Right atrium auricular region (tissue), 2 donors: ENCODE results near the gene LAS1L. TPM values are rescaled to one million over a fixed set of nuclear protein-coding genes. Genes with fewer than 3 reads are reported as not detected.
"Not testable (repeated sequence)": the region's sequence is repeated elsewhere in the genome, so short reads cannot be mapped to it uniquely, and the experiment has no call there.

ENCODE experiments used
- DNase-seq: peaks from one replicate; pipeline ENCODE4 v3.0.0-alpha.2; 2019; ENCODE audit warnings: low spot score
- H3K27ac ChIP-seq, 2 donors: fragments of 200-600 bp; sonication (generic); 1 replicate in 1 of 2; 2 replicates in 1 of 2; pipeline ENCODE4 v1.5.1; 2016 to 2019
- H3K27me3 ChIP-seq, 2 donors: fragments of 200-600 bp; sonication (generic); one replicate each; pipeline versions ENCODE4 v1.5.1 to v1.6.0; 2017 to 2019
- H3K36me3 ChIP-seq: fragments of 200-600 bp; sonication (generic); one replicate; pipeline ENCODE4 v1.5.1; 2016
- H3K4me1 ChIP-seq, 2 donors: fragments of 200-600 bp; sonication (generic); one replicate each; pipeline versions ENCODE4 v1.5.1 to v1.6.0; 2017 to 2019
- H3K4me3 ChIP-seq, 2 donors: fragments of 200-600 bp; sonication (generic); 1 replicate in 1 of 2; 2 replicates in 1 of 2; pipeline ENCODE4 v1.5.1; 2017 to 2019; ENCODE audit warnings: mild to moderate bottlenecking in 1 of 2, moderate library complexity in 1 of 2
- H3K9me3 ChIP-seq, 2 donors: fragments of 200-600 bp; sonication (generic); one replicate each; pipeline ENCODE4 v1.5.1; 2019
- total RNA-seq, 2 donors: library from RNA; depleted of rRNA; stranded (reverse); fragments of >200 nt; gene quantifications; one replicate each; pipeline ENCODE4 v1.1.0, GENCODE V29; 2016
- TF ChIP-seq, protein P1 (sequence below), 2 donors: fragments of 200-600 bp; sonication (generic); IDR thresholded peaks; one replicate each; pipeline ENCODE4 v1.5.1; 2019; ENCODE audit warnings: antibody characterized with exemption in 2 of 2

LAS1L gene
- total RNA-seq, 2 donors from 2014 or later, result 7.9 to 11.1 TPM

DNA sequence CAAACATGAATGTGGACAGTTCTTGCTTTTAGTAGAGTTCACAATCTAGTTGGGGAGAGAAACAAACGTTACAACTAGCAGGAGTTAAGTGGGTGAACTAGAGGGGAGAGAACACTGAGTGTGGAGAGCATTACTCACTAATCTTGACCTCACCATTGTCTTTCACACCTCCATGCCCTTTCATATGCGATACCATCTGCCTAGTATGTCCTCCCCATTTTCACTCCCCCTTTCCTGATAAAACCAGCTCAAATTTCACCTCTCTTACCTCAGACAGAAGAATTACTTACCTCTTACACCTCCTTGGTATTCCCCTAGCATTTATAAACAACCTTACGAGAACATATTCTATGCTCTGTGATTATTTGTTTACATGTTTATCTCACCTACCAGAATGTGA lies 53.6 kb downstream of the LAS1L start:
- DNase-seq, result no peak
- no peak overlapping the region for H3K4me3 ChIP-seq
- TF ChIP-seq, protein P1, sequence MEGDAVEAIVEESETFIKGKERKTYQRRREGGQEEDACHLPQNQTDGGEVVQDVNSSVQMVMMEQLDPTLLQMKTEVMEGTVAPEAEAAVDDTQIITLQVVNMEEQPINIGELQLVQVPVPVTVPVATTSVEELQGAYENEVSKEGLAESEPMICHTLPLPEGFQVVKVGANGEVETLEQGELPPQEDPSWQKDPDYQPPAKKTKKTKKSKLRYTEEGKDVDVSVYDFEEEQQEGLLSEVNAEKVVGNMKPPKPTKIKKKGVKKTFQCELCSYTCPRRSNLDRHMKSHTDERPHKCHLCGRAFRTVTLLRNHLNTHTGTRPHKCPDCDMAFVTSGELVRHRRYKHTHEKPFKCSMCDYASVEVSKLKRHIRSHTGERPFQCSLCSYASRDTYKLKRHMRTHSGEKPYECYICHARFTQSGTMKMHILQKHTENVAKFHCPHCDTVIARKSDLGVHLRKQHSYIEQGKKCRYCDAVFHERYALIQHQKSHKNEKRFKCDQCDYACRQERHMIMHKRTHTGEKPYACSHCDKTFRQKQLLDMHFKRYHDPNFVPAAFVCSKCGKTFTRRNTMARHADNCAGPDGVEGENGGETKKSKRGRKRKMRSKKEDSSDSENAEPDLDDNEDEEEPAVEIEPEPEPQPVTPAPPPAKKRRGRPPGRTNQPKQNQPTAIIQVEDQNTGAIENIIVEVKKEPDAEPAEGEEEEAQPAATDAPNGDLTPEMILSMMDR (IDR thresholded peaks at IDR 0.05), result no peak
- H3K4me1 ChIP-seq, result no peaks in the 10 kb centered on the region
- no peak overlapping the region for H3K27ac ChIP-seq
- no peaks in the 10 kb centered on the region for H3K27me3 ChIP-seq
- H3K36me3 ChIP-seq, result no peaks in the 10 kb centered on the region
- H3K9me3 ChIP-seq, result peaks cover 0 to 7% of the 10 kb centered on the region in 2 donors

GRCh38 chrX:65479102-65479501 lies 55.5 kb downstream of the LAS1L start:
- H3K27me3 ChIP-seq, H3K4me3 ChIP-seq, H3K27ac ChIP-seq, DNase-seq, H3K36me3 ChIP-seq, H3K4me1 ChIP-seq: not testable (repeated sequence)
- H3K9me3 ChIP-seq, result peaks cover 0 to 22% of the 10 kb centered on the region in 2 donors

- peaks cover 0 to 22% of the 10 kb centered on the region in 2 donors for H3K9me3 ChIP-seq
- H3K27ac ChIP-seq, result no peak overlapping the region
- no peaks in the 10 kb centered on the region for H3K36me3 ChIP-seq
- TF ChIP-seq, protein P1 (IDR thresholded peaks at IDR 0.05), result no peak
- no peaks in the 10 kb centered on the region for H3K4me1 ChIP-seq
- H3K27me3 ChIP-seq, result no peaks in the 10 kb centered on the region
- H3K4me3 ChIP-seq, result no peak overlapping the region
- no peak for DNase-seq
Observed at GRCh38 chrX:65476564-65476963, 58.0 kb downstream of the LAS1L start.

GRCh38 chrX:65463550-65463949 lies 71.0 kb downstream of the LAS1L start:
- no peaks in the 10 kb centered on the region for H3K36me3 ChIP-seq
- H3K4me1 ChIP-seq, result no peaks in the 10 kb centered on the region
- peaks cover 0 to 9% of the 10 kb centered on the region in 2 donors for H3K9me3 ChIP-seq
- no peak for DNase-seq
- TF ChIP-seq, protein P1 (IDR thresholded peaks at IDR 0.05), result no peak
- H3K27me3 ChIP-seq, result no peaks in the 10 kb centered on the region
- no peak overlapping the region for H3K4me3 ChIP-seq
- no peak overlapping the region for H3K27ac ChIP-seq

Other genes with a start within 250 kb of the LAS1L start
- gene MSN, start 132.9 kb upstream of the LAS1L start, total RNA-seq, result 100 to 1,000 TPM; 125 to 256 TPM